Erythroblast (primary cell): ENCODE data around the gene CTBP2.

Source experiments
- GATA1 ChIP-seq: IDR thresholded peaks from 2 replicates; pipeline ENCODE4 v1.6.1; 2011; ENCODE audit warnings: low read depth, mild to moderate bottlenecking, control low read depth, low read length, moderate library complexity
- POLR2A ChIP-seq: IDR thresholded peaks from 2 replicates; pipeline ENCODE4 v1.6.1; 2011; ENCODE audit warnings: mild to moderate bottlenecking, low read length

DNA sequence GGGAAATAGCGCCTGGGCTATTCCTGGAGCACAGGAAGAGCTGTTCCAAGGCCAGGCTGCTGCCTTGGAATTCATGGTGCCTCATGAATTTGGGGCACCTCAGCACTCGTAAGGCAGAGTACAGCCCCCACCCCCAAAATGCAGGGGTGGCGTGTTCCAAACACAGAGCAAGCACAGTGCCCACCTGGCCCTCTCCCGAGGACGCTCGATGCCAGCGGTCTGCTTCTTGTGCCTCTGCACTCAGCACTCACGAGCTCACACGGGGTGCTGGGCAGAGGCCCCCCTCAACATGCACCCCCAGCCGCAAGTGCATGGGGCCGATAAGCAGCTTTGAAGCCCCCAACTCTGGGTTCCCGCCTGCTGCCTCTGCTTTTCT, 158.3 kb downstream of the CTBP2 start:
- TF ChIP-seq POLR2A = no peak
- TF ChIP-seq GATA1 = no peak
